Gastroesophageal sphincter (tissue), 2 donors: ENCODE measurements around the gene PRF1.

Experiments used
- EP300 ChIP-seq: sonication (generic); formaldehyde crosslinking; IDR thresholded peaks from one replicate; pipeline ENCODE4 v1.6.1; 2017; ENCODE audit warnings: antibody characterized with exemption, mild to moderate bottlenecking
- POLR2A ChIP-seq, 2 donors: fragments of 450-650 bp; IDR thresholded peaks; one replicate each; pipeline ENCODE4 v1.6.1; 2017; ENCODE audit warnings: antibody characterized with exemption in 2 of 2, mild to moderate bottlenecking in 2 of 2, moderate library complexity in 1 of 2
- POLR2AphosphoS5 ChIP-seq: sonication (generic); formaldehyde crosslinking; IDR thresholded peaks from one replicate; pipeline ENCODE4 v1.6.1; 2017; ENCODE audit warnings: antibody characterized with exemption

DNA sequence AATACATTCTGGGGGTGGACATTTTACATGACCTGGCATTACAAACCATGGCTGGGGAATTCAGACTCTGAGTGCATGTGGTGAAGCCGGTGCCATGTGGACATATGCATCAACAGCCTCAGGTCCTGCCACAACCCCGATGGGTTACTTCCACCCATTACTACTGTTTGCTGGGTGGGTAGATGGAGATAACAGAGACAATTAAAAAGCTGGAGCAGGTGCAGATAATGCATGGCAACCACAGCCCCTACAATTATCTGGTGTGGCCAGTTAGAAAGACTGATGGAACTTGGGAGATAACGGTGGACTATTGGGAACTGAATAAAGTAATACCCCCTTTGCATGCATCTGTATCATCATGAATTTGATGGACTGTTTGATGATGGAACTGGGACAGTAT, 48.2 kb upstream of the PRF1 start:
- TF ChIP-seq POLR2A (IDR thresholded peaks at IDR 0.05) (no peak), EP300 (no peak), POLR2AphosphoS5 (no peak)
